GM12801 (cell line): ENCODE results near the gene CFI.

Experiments used
- TF ChIP-seq, protein P1 (sequence below): IDR thresholded peaks from one replicate; pipeline ENCODE4 v1.5.1; 2011; ENCODE audit warnings: control low read depth; ENCODE audit not compliant: insufficient read length; ENCODE audit errors: extremely low read depth

Gene CFI

DNA sequence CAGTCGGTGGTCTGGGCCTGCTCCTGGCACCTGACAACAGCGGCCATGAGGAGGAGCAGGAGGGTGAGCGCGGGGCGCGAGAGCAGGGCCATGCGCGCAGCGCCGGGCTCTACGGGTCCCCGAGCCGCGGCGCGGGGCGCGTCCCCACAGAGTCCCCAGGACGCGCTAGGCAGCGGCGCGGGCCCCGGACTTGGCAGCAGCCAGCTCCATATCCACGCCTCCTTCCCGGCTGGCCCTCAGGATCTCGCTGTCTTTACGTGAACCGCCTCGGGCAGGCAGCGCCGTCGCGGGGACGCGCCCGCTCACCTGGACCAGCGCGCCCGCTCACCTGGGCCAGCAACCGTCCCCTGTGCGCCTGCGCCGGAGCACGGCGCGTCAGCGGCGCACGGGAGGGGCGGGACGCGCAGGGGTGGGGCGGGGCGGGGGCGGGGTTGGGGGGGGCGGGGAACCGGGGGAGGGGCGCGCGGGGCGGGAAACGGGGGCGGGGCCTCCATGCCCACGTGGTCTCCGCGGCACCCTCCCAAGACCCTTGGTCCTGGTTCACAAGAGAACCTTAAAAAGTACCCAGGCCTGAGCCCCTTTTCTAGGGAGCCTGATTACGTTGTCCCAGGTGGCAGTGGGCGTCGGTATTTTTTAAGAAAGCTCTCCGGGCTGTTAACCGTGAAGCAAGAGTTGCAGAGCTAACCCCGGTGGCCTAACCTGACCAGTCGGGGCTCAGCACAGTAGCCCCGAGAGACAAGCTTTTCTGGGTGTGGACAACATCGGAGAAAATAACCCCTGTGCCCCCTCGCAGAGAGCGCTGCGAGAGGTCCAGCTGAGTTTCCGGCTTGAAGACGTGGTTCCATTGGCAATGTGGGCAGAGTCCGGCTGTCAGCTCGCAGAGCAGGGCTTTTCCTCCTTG is 71.8 kb downstream of the CFI start, which contains the start of gene PLA2G12A:
Gene PLA2G12A, minus strand, starts transcription at position 353 of the 901 bp plus-strand sequence. Its CDS starts 261 bp downstream, at position 92.
- TF ChIP-seq, protein P1, sequence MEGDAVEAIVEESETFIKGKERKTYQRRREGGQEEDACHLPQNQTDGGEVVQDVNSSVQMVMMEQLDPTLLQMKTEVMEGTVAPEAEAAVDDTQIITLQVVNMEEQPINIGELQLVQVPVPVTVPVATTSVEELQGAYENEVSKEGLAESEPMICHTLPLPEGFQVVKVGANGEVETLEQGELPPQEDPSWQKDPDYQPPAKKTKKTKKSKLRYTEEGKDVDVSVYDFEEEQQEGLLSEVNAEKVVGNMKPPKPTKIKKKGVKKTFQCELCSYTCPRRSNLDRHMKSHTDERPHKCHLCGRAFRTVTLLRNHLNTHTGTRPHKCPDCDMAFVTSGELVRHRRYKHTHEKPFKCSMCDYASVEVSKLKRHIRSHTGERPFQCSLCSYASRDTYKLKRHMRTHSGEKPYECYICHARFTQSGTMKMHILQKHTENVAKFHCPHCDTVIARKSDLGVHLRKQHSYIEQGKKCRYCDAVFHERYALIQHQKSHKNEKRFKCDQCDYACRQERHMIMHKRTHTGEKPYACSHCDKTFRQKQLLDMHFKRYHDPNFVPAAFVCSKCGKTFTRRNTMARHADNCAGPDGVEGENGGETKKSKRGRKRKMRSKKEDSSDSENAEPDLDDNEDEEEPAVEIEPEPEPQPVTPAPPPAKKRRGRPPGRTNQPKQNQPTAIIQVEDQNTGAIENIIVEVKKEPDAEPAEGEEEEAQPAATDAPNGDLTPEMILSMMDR, result no peak

DNA sequence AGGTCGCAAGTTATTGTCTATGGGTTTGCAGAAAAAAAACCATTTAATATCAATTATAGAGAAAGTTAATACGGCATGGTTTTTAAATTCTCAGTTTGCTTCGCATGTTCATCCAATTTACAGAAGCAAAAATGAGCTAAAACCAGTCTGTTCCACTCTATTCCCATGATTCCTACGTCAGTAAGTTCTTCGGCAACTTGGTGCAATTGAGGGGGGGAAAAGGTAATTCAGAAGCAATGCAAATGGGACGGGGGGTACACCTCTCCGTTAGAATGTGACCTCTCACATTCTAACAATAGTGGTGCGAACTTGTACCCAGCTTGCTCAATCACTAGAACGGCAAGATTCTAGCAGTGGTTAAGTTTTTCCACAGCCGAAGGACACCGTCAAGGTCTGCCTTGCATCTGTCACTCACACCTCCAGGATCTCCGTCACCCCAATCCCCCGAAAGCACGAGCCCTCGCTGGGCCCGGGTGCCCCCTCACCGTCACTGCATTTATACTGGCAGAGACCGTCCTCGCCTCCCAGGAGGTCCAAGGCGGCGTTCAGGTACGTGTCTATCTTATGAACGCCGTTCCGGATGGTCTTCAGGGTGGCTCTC is 72.6 kb downstream of the CFI start:
- TF ChIP-seq, protein P1, result no peak

DNA sequence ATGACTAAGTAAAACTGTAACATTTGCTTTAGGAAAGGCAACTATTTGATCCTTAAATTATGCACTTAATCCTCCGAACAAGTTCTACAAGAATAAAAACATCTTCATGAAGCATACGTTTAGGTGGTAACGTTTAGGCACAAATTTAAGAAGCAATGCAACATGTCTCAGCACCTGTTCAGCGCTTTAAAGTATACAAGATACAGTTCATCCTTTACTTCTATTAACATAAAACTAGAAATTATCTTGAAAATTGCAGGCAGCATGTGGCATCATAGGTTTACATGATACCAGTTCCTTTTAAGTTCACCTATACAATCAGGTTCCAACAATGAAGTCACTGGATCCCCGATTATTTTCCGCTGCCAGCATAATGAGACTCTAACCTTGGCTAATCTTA is 73.4 kb downstream of the CFI start:
- TF ChIP-seq, protein P1, result no peak

DNA sequence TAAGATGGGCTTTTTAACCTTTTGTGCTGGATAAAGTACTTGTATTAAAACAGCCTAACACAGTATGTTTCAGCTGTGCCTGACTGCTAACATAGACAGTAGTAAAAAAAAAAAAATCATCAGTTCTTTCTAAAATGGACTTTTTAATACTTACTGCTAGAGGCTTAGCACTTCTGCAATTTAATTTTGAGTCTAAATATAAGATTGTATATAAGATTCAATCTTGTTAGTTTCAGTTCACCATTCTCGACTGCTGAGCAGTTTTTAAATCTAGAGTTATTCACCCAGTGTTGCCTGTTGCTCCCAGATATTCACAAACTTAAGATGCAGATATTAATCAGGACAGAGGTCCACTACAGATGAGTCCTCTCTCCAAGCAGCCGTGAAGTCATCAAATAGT is 78.7 kb downstream of the CFI start:
- TF ChIP-seq, protein P1, result no peak

DNA sequence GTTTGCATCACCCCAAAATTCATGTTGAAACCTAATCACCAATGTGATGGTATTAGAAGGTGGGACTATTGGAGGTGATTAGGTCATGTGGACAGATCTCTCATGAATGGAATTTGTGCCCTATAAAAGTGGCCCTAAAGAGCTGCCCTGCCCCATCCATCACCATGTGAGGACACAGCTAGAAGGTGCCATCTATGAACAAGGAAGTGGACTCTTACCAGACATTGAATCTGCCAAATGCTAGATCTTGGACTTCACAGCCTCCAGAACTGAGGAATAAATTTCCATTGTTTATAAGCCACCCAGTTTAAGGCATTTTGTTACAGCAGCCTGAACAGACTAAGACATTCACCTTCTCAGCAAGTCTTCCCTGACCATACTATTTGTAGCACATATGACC is 79.4 kb downstream of the CFI start:
- TF ChIP-seq, protein P1, result no peak

DNA sequence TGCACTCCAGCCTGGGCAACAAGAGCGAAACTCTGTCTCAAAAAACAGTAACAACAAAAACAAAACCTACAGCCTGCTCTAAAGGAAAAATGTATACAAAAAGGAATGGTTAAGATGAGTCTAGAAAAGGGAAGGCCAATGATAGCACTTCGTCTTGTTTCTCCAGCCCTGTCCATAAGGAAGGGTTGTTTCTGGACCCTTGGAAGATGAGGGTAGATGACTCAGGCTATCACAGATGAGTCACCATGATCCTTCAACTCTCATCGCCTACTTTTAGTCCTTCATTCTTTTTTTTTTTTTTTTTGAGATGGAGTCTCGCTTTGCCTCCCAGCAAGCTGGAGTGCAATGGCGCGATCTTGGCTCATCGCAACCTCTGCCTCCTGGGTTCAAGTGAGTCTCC is 80.8 kb downstream of the CFI start:
- TF ChIP-seq, protein P1, result no peak

DNA sequence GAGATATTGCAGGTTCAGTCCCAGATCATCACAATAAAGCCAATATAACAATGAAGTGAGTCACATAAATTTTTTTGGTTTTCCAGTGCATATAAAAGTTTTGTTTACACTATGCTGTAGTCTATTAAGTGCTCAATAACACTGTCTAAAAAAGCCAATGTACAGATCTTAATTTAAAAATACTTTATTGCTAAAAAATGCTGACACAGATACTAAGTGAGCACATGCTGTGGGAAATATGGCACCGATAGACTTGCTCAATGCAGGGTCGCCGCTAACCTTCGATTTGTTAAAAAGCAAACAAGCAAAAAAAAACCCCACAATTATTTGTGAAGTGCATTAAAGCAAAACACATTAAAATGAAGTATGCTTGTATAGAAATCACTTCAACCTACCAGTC is 82.2 kb downstream of the CFI start:
- TF ChIP-seq, protein P1, result no peak
